Measurements from ENCODE around the gene BABAM2.

BABAM2 gene

GRCh38 chr2:28269019-28269784, 378.7 kb downstream of the BABAM2 start:
- DNase-seq = no peak

GRCh38 chr2:28270456-28271152, 380.1 kb downstream of the BABAM2 start:
- no peak for DNase-seq

GRCh38 chr2:28271231-28271918, 380.8 kb downstream of the BABAM2 start:
- DNase-seq = no peak

- DNase-seq = no peak
These were observed 381.4 kb downstream of the BABAM2 start for GRCh38 chr2:28271919-28272250.

GRCh38 chr2:28273751-28274150, 383.2 kb downstream of the BABAM2 start:
- DNase-seq = peak; percentile 26

- DNase-seq = no peak
These were observed 384.6 kb downstream of the BABAM2 start for GRCh38 chr2:28274911-28275685.

GRCh38 chr2:28276076-28276618, 385.6 kb downstream of the BABAM2 start:
- peak; percentile 59 for DNase-seq

- DNase-seq = no peak
These were observed 386.3 kb downstream of the BABAM2 start for GRCh38 chr2:28276807-28277206.

GRCh38 chr2:28277466-28277865, 386.9 kb downstream of the BABAM2 start:
- no peak for DNase-seq

GRCh38 chr2:28279371-28279770, 388.8 kb downstream of the BABAM2 start:
- no peak for DNase-seq

- no peak for DNase-seq
These were observed 390.1 kb downstream of the BABAM2 start for GRCh38 chr2:28280619-28281018.

- no peak for DNase-seq
These were observed 391.2 kb downstream of the BABAM2 start for GRCh38 chr2:28281739-28282138.

GRCh38 chr2:28282248-28282647, 391.7 kb downstream of the BABAM2 start:
- DNase-seq = no peak

GRCh38 chr2:28282861-28283646, 392.5 kb downstream of the BABAM2 start:
- no peak for DNase-seq

GRCh38 chr2:28283861-28284260, 393.3 kb downstream of the BABAM2 start:
- DNase-seq = no peak

GRCh38 chr2:28286678-28287077, 396.1 kb downstream of the BABAM2 start:
- no peak for DNase-seq

- no peak for DNase-seq
These were observed 396.9 kb downstream of the BABAM2 start for GRCh38 chr2:28287256-28287915.

GRCh38 chr2:28288620-28289019, 398.1 kb downstream of the BABAM2 start:
- no peak for DNase-seq

GRCh38 chr2:28291811-28292440, 401.4 kb downstream of the BABAM2 start:
- DNase-seq = no peak

- no peak for DNase-seq
These were observed 402.0 kb downstream of the BABAM2 start for GRCh38 chr2:28292491-28292890.

GRCh38 chr2:28293416-28293815, 402.9 kb downstream of the BABAM2 start:
- DNase-seq = no peak

Measured in CD4-positive, alpha-beta T cell treated with Interleukin-4 for 4 hours (primary cell).